ENCODE results near the gene TRPV5. TPM values are rescaled to one million over a fixed set of nuclear protein-coding genes. Genes with fewer than 3 reads are reported as not detected.

The TRPV5 gene
- total RNA-seq, 4 donors from 2014 or later, result not detected

- intact Hi-C loops (cut with DNase I; ENCODE audit: low total_unique reads), result no loop called here
- no peak for DNase-seq
Measured at GRCh38 chr7:142908290-142908689, 25.3 kb downstream of the TRPV5 start.

GRCh38 chr7:142906643-142907042, 26.9 kb downstream of the TRPV5 start:
- Histone ChIP-seq H3K4me1 (no peaks in the 10 kb centered on the region), H3K9me3 (no peaks in the 10 kb centered on the region), H3K4me3 (no peak overlapping the region), H3K36me3 (no peaks in the 10 kb centered on the region), H3K27ac (no peak overlapping the region), H3K27me3 (no peaks in the 10 kb centered on the region)
- intact Hi-C loops (cut with DNase I; ENCODE audit: low total_unique reads), result no loop called here
- ATAC-seq, result no peak
- no peak for TF ChIP-seq CTCF (IDR thresholded peaks at IDR 0.05 in 4 of 5, conservative IDR thresholded peaks at IDR 0.05 in 1 of 5)
- no peak for DNase-seq
- in situ Hi-C loops (cut with MboI; ENCODE audit: low sequenced_read_pairs in 4 of 4), result no loop called here

More at GRCh38 chr7:142908290-142908689, 25.3 kb downstream of the TRPV5 start:
- no peak for TF ChIP-seq POLR2A (IDR thresholded peaks at IDR 0.05)
- no peak for TF ChIP-seq CTCF (IDR thresholded peaks at IDR 0.05 in 4 of 5, conservative IDR thresholded peaks at IDR 0.05 in 1 of 5)
- Histone ChIP-seq H3K9me3 (no peaks in the 10 kb centered on the region), H3K36me3 (no peaks in the 10 kb centered on the region), H3K4me1 (no peaks in the 10 kb centered on the region), H3K4me3 (no peak overlapping the region), H3K27me3 (no peaks in the 10 kb centered on the region), H3K27ac (no peak overlapping the region)
- in situ Hi-C loops (cut with MboI; ENCODE audit: low sequenced_read_pairs in 4 of 4), result no loop called here
- ATAC-seq, result no peak

- TF ChIP-seq CTCF (IDR thresholded peaks at IDR 0.05 in 4 of 5, conservative IDR thresholded peaks at IDR 0.05 in 1 of 5) (no peak), POLR2A (IDR thresholded peaks at IDR 0.05) (no peak)
- no peak for ATAC-seq
Measured at GRCh38 chr7:142905759-142906158, 27.8 kb downstream of the TRPV5 start.

GRCh38 chr7:142904128-142904527, 29.4 kb downstream of the TRPV5 start:
- in situ Hi-C loops (cut with MboI; ENCODE audit: low sequenced_read_pairs in 4 of 4) (no loop called here), intact Hi-C loops (cut with DNase I; ENCODE audit: low total_unique reads) (no loop called here)
- ATAC-seq (no peak), DNase-seq (no peak)
- Histone ChIP-seq H3K4me3 (no peak overlapping the region), H3K27me3 (no peaks in the 10 kb centered on the region), H3K4me1 (no peaks in the 10 kb centered on the region), H3K27ac (no peak overlapping the region), H3K36me3 (no peaks in the 10 kb centered on the region), H3K9me3 (no peaks in the 10 kb centered on the region)
- no peak for TF ChIP-seq POLR2A (IDR thresholded peaks at IDR 0.05)
- no peak for TF ChIP-seq CTCF (IDR thresholded peaks at IDR 0.05 in 4 of 5, conservative IDR thresholded peaks at IDR 0.05 in 1 of 5)

More at GRCh38 chr7:142905759-142906158, 27.8 kb downstream of the TRPV5 start:
- Histone ChIP-seq H3K4me1 (no peaks in the 10 kb centered on the region), H3K36me3 (no peaks in the 10 kb centered on the region), H3K27ac (no peak overlapping the region), H3K4me3 (no peak overlapping the region), H3K9me3 (no peaks in the 10 kb centered on the region), H3K27me3 (no peaks in the 10 kb centered on the region)
- intact Hi-C loops (cut with DNase I; ENCODE audit: low total_unique reads), result no loop called here
- in situ Hi-C loops (cut with MboI; ENCODE audit: low sequenced_read_pairs in 4 of 4), result no loop called here
- DNase-seq, result no peak

Data from gastrocnemius medialis (tissue), 4 donors.